Measurements from ENCODE around the gene RNF145.

- TF ChIP-seq, protein P1, sequence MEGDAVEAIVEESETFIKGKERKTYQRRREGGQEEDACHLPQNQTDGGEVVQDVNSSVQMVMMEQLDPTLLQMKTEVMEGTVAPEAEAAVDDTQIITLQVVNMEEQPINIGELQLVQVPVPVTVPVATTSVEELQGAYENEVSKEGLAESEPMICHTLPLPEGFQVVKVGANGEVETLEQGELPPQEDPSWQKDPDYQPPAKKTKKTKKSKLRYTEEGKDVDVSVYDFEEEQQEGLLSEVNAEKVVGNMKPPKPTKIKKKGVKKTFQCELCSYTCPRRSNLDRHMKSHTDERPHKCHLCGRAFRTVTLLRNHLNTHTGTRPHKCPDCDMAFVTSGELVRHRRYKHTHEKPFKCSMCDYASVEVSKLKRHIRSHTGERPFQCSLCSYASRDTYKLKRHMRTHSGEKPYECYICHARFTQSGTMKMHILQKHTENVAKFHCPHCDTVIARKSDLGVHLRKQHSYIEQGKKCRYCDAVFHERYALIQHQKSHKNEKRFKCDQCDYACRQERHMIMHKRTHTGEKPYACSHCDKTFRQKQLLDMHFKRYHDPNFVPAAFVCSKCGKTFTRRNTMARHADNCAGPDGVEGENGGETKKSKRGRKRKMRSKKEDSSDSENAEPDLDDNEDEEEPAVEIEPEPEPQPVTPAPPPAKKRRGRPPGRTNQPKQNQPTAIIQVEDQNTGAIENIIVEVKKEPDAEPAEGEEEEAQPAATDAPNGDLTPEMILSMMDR (IDR thresholded peaks at IDR 0.05 in 8 of 11, conservative IDR thresholded peaks at IDR 0.05 in 3 of 11): no peak
- TF ChIP-seq POLR2A (IDR thresholded peaks at IDR 0.05): no peak
These were observed 577 bp downstream of the RNF145 start for GRCh38 chr5:159208514-159209437.

All from spleen (tissue), 7 donors.